Hematopoietic multipotent progenitor cell (in vitro differentiated cells): ENCODE measurements around the gene POU2F2. TPM values are rescaled to one million over a fixed set of nuclear protein-coding genes. Genes with fewer than 3 reads are reported as not detected.

Experiments
- small RNA-seq: library from RNA; depleted of rRNA; stranded (forward); fragments of <200 nt; gene quantifications from one replicate; pipeline ENCODE3, GENCODE V24; 2012
- total RNA-seq: library from RNA; depleted of rRNA; stranded (reverse); fragments of >200 nt; gene quantifications from one replicate; pipeline ENCODE4 v1.2.3, GENCODE V29; 2012

The POU2F2 gene
- total RNA-seq, 1 donor = 5.7 TPM

Small RNA genes lying within 50 kb of the gene (small RNA-seq; reads per million reads assigned to genes)
- gene MIR4323 = not detected

Other genes starting within 250 kb of the POU2F2 start
- gene ARHGEF1, start 249.3 kb downstream of the POU2F2 start, total RNA-seq = 74.6 TPM
- gene ERFL, start 204.0 kb downstream of the POU2F2 start, total RNA-seq = under 0.01 TPM
- 172 TPM for gene RABAC1, start 173.1 kb downstream of the POU2F2 start, total RNA-seq
- gene ATP1A3, start 138.2 kb downstream of the POU2F2 start, total RNA-seq = 5.4 TPM
- 22.1 TPM for gene GRIK5, start 62.2 kb downstream of the POU2F2 start, total RNA-seq
- 67.6 TPM for gene ZNF574, start 56.3 kb downstream of the POU2F2 start, total RNA-seq
- gene DEDD2, start 85.2 kb upstream of the POU2F2 start, total RNA-seq = 78.1 TPM
- 16.2 TPM for gene ZNF526, start 87.9 kb upstream of the POU2F2 start, total RNA-seq
- gene GSK3A, start 110.2 kb upstream of the POU2F2 start, total RNA-seq = 24.5 TPM
- 39.0 TPM for gene ERF, start 122.7 kb upstream of the POU2F2 start, total RNA-seq
- gene CIC, start 136.8 kb upstream of the POU2F2 start, total RNA-seq = 43.1 TPM
- 0.54 TPM for gene PRR19, start 169.7 kb upstream of the POU2F2 start, total RNA-seq
- gene PAFAH1B3, start 170.2 kb upstream of the POU2F2 start, total RNA-seq = 119 TPM
- not detected for gene TMEM145, start 180.9 kb upstream of the POU2F2 start, total RNA-seq
- 17.2 TPM for gene MEGF8, start 193.2 kb upstream of the POU2F2 start, total RNA-seq